ENCODE results near the gene MAFB.

Gene MAFB

GRCh38 chr20:40698744-40699143, 9.7 kb upstream of the MAFB start:
- no peak for DNase-seq

GRCh38 chr20:40698281-40698680, 9.2 kb upstream of the MAFB start:
- no peak for DNase-seq

- peak; percentile 41 for DNase-seq
Measured at GRCh38 chr20:40697541-40697940, 8.5 kb upstream of the MAFB start.

GRCh38 chr20:40695214-40695613, 6.2 kb upstream of the MAFB start:
- no peak for DNase-seq

GRCh38 chr20:40694246-40694645, 5.2 kb upstream of the MAFB start:
- DNase-seq: no peak

- no peak for DNase-seq
Measured at GRCh38 chr20:40692240-40693011, 3.4 kb upstream of the MAFB start.

GRCh38 chr20:40691566-40692239, 2.7 kb upstream of the MAFB start:
- no peak for DNase-seq

GRCh38 chr20:40690836-40691565, 2.0 kb upstream of the MAFB start:
- no peak for DNase-seq

- peak; percentile 94 for DNase-seq
Measured at GRCh38 chr20:40689943-40690835, 1.2 kb upstream of the MAFB start.

- DNase-seq: no peak
Measured at GRCh38 chr20:40688129-40689099, 622 bp downstream of the MAFB start.

- DNase-seq: peak; percentile 71
Measured at GRCh38 chr20:40687384-40688128, 1.5 kb downstream of the MAFB start.

- no peak for DNase-seq
Measured at GRCh38 chr20:40686893-40687292, 2.1 kb downstream of the MAFB start.

GRCh38 chr20:40686434-40686882, 2.6 kb downstream of the MAFB start:
- peak; percentile 41 for DNase-seq

GRCh38 chr20:40685349-40685748, 3.7 kb downstream of the MAFB start:
- DNase-seq: no peak

GRCh38 chr20:40683894-40684268, 5.2 kb downstream of the MAFB start:
- DNase-seq: no peak

- peak; percentile 77 for DNase-seq
Measured at GRCh38 chr20:40683221-40683893, 5.7 kb downstream of the MAFB start.

GRCh38 chr20:40682104-40682981, 6.7 kb downstream of the MAFB start:
- no peak for DNase-seq

GRCh38 chr20:40681684-40682083, 7.4 kb downstream of the MAFB start:
- no peak for DNase-seq

- DNase-seq: peak; percentile 54
Measured at GRCh38 chr20:40681165-40681564, 7.9 kb downstream of the MAFB start.
